Effector memory CD8-positive, alpha-beta T cell (primary cell): ENCODE results near the gene LYPD1.

Experiments
- ATAC-seq: fragments of 150-1000 bp; cut with Tn5 transposase; replicated peaks from 2 replicates; pipeline ENCODE4 v1.10.0; 2021; ENCODE audit warnings: mild to moderate bottlenecking, moderate library complexity
- DNase-seq, 3 experiments: peaks; one replicate each; pipeline ENCODE4 v3.0.0; 2021
- H3K27ac Mint-ChIP-seq, 2 donors: one replicate each; pipeline ENCODE4 v1.8.0; 2022; ENCODE audit warnings: mild to moderate bottlenecking in 2 of 2, mixed read lengths in 2 of 2, moderate library complexity in 2 of 2
- H3K27me3 Mint-ChIP-seq, 2 donors: one replicate each; pipeline ENCODE4 v1.8.0; 2022; ENCODE audit warnings: mixed read lengths in 2 of 2
- H3K36me3 Mint-ChIP-seq: one replicate; pipeline ENCODE4 v1.8.0; 2022; ENCODE audit warnings: mild to moderate bottlenecking, moderate library complexity, mixed read lengths; ENCODE audit not compliant: insufficient read depth
- H3K4me1 Mint-ChIP-seq, 2 donors: one replicate each; pipeline ENCODE4 v1.8.0; 2022; ENCODE audit warnings: low read depth in 2 of 2, mixed read lengths in 2 of 2
- H3K4me3 Mint-ChIP-seq, 2 donors: one replicate each; pipeline ENCODE4 v1.8.0; 2022; ENCODE audit warnings: mild to moderate bottlenecking in 2 of 2, mixed read lengths in 2 of 2, moderate library complexity in 2 of 2
- H3K9me3 Mint-ChIP-seq, 2 donors: one replicate each; pipeline ENCODE4 v1.8.0; 2022; ENCODE audit warnings: mixed read lengths in 2 of 2

The LYPD1 gene

DNA sequence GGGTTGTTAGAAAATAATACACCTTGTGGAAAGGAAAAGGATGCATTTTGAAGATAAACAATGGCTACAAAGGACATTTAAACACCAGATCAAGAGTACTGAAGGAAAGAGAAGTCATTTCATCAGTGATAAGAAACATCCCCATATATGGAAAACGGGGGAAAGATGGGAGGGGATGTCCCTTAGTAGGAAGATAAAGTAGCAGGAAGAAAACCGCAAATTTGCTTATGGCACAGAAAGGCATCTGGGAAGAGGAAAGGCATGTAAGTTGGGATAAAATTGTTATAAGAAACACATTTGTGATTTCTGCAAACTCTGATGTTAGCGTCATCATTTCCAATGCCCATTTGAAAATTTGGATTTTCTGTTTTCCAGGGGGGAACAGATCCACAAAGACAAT, 10.5 kb upstream of the LYPD1 start:
- ATAC-seq = no peak

DNA sequence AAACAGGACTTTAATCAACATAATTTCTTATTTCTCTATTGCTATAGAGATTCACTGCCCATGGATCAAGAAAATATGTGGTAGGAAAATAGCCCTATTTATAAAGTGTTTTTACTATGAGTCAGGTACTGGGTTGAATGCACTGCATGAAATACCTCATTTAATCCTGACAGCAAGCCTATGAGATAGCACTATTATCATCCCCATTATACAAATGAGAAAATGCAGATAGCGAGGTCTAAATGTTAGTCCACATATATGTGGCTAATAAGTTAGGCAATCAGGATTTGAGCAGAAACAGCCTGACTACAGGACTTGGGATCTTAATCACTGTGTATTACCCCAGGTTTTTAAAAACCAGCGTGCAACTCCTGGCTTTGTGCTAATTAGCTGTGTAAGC, 8.5 kb upstream of the LYPD1 start:
- Mint-ChIP-seq H3K4me1 (no peaks in the 10 kb centered on the region), H3K36me3 (no peaks in the 10 kb centered on the region), H3K27me3 (peaks cover 0 to 6% of the 10 kb centered on the region in 2 donors), H3K4me3 (no peak overlapping the region), H3K9me3 (peaks cover 0 to 10% of the 10 kb centered on the region in 2 donors), H3K27ac (no peak overlapping the region)
- no peak for DNase-seq
- ATAC-seq = no peak

More for the DNA sequence above, 10.5 kb upstream of the LYPD1 start:
- H3K36me3 Mint-ChIP-seq = no peaks in the 10 kb centered on the region
- H3K27me3 Mint-ChIP-seq = no peaks in the 10 kb centered on the region
- no peak for DNase-seq
- H3K4me3 Mint-ChIP-seq = no peak overlapping the region
- H3K4me1 Mint-ChIP-seq = no peaks in the 10 kb centered on the region
- H3K9me3 Mint-ChIP-seq = peaks cover 2 to 7% of the 10 kb centered on the region in 2 donors
- H3K27ac Mint-ChIP-seq = no peak overlapping the region

GRCh38 chr2:132677661-132678060, 7.7 kb upstream of the LYPD1 start:
- H3K27me3 Mint-ChIP-seq = peaks cover 0 to 6% of the 10 kb centered on the region in 2 donors
- H3K36me3 Mint-ChIP-seq = no peaks in the 10 kb centered on the region
- ATAC-seq (no peak), DNase-seq (no peak)
- no peak overlapping the region for H3K27ac Mint-ChIP-seq
- H3K4me3 Mint-ChIP-seq = no peak overlapping the region
- no peaks in the 10 kb centered on the region for H3K4me1 Mint-ChIP-seq
- H3K9me3 Mint-ChIP-seq = peaks cover 0 to 9% of the 10 kb centered on the region in 2 donors

- no peaks in the 10 kb centered on the region for H3K4me1 Mint-ChIP-seq
- H3K27ac Mint-ChIP-seq = no peak overlapping the region
- peaks cover 0 to 9% of the 10 kb centered on the region in 2 donors for H3K9me3 Mint-ChIP-seq
- peaks cover 0 to 6% of the 10 kb centered on the region in 2 donors for H3K27me3 Mint-ChIP-seq
- ATAC-seq (no peak), DNase-seq (no peak)
- H3K4me3 Mint-ChIP-seq = no peak overlapping the region
- H3K36me3 Mint-ChIP-seq = no peaks in the 10 kb centered on the region
These were observed 7.0 kb upstream of the LYPD1 start for GRCh38 chr2:132676999-132677398.

DNA sequence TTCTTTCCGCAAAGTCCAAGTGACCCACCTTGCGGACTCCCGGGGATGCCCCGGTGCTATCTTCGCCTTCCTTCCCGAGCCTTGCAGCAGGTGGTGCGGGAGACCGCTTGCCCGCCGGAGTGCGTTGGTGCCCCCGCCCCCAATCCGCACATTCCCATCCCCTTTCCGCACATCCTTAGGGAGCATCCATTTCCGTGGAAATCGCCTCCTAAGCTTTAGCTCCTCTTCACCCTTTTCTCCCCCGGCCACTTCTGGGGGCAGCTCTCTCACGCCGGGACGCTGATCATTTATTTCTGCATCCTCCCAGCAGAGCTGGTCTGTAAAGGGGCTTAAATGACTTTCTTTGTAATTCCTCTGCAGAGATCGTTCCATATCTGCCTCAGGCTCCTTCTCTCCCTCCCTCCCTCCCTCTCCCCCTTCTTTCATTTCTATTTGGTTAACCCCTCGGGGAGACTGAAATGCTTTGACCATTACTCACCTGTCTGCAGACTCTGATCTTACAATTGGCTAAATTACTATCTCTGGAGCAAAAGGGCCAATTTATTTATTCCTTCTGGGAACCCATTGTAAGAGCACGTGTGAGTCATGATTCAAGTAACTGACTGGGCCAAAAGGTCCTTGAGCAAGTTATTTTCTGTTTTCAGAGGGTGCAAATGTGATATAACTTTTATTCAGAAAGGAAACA, 1.3 kb upstream of the LYPD1 start:
- DNase-seq = no peak
- H3K4me3 Mint-ChIP-seq = peak overlapping the region in 1 of 2 donors; percentile 55

GRCh38 chr2:132670496-132671150, 618 bp upstream of the LYPD1 start:
- Mint-ChIP-seq H3K36me3 (no peaks in the 10 kb centered on the region), H3K27me3 (peaks cover 16 to 27% of the 10 kb centered on the region in 2 donors), H3K27ac (no peak overlapping the region), H3K4me3 (peak overlapping the region in 1 of 2 donors; percentile 55), H3K9me3 (peaks cover 3 to 7% of the 10 kb centered on the region in 2 donors), H3K4me1 (no peaks in the 10 kb centered on the region)
- DNase-seq (no peak), ATAC-seq (no peak)

More for the DNA sequence above, 1.3 kb upstream of the LYPD1 start:
- peaks cover 3 to 7% of the 10 kb centered on the region in 2 donors for H3K9me3 Mint-ChIP-seq
- H3K36me3 Mint-ChIP-seq = no peaks in the 10 kb centered on the region
- peaks cover 16 to 27% of the 10 kb centered on the region in 2 donors for H3K27me3 Mint-ChIP-seq
- H3K27ac Mint-ChIP-seq = no peak overlapping the region
- no peak for ATAC-seq
- no peaks in the 10 kb centered on the region for H3K4me1 Mint-ChIP-seq

GRCh38 chr2:132668987-132669907, 758 bp downstream of the LYPD1 start:
- Mint-ChIP-seq H3K4me1 (no peaks in the 10 kb centered on the region), H3K27me3 (peaks cover 16 to 21% of the 10 kb centered on the region in 2 donors)
- no peak for DNase-seq

DNA sequence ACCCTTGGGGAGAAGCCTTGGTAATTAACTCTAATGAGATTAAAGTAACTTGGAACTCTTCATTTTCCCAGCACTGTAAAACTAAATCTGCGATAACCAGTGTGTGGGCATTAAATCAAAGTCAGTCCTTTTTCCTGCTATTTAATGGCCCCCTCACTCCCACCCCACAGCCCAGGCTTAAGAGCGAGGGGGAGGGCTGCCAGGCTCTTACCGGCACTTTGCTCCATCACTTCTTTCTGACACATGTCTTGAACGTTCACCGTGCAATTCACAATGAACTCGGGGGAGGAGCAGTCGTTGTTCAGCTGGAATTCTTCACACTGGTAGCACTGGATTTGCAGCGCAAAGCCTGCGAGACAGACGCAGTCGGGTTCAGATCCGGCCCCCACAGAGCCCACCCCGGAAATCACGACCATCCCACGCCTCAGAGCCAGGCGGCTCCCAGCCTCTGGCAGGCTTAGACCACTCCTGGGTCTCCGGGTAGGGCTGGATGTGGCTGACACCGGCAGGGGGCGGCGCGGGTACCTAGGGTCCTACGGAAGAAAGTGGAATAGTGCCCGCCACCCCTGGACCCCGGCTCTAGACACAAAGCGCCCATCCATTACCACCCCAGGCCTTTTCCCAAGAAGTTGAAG, 1.7 kb downstream of the LYPD1 start:
- Mint-ChIP-seq H3K4me3 (no peak overlapping the region), H3K36me3 (no peaks in the 10 kb centered on the region), H3K4me1 (no peaks in the 10 kb centered on the region), H3K9me3 (peaks cover 0 to 7% of the 10 kb centered on the region in 2 donors), H3K27ac (no peak overlapping the region), H3K27me3 (peaks cover 16 to 21% of the 10 kb centered on the region in 2 donors)
- DNase-seq = no peak
- no peak for ATAC-seq

More at GRCh38 chr2:132668987-132669907, 758 bp downstream of the LYPD1 start:
- H3K27ac Mint-ChIP-seq = no peak overlapping the region
- peaks cover 0 to 7% of the 10 kb centered on the region in 2 donors for H3K9me3 Mint-ChIP-seq
- no peak overlapping the region for H3K4me3 Mint-ChIP-seq
- no peak for ATAC-seq
- H3K36me3 Mint-ChIP-seq = no peaks in the 10 kb centered on the region

GRCh38 chr2:132667706-132668105, 2.3 kb downstream of the LYPD1 start:
- DNase-seq (no peak), ATAC-seq (no peak)
- H3K9me3 Mint-ChIP-seq = peaks cover 0 to 7% of the 10 kb centered on the region in 2 donors
- H3K4me3 Mint-ChIP-seq = no peak overlapping the region
- H3K27ac Mint-ChIP-seq = no peak overlapping the region
- H3K4me1 Mint-ChIP-seq = no peaks in the 10 kb centered on the region
- no peaks in the 10 kb centered on the region for H3K36me3 Mint-ChIP-seq
- H3K27me3 Mint-ChIP-seq = peaks cover 16 to 21% of the 10 kb centered on the region in 2 donors

DNA sequence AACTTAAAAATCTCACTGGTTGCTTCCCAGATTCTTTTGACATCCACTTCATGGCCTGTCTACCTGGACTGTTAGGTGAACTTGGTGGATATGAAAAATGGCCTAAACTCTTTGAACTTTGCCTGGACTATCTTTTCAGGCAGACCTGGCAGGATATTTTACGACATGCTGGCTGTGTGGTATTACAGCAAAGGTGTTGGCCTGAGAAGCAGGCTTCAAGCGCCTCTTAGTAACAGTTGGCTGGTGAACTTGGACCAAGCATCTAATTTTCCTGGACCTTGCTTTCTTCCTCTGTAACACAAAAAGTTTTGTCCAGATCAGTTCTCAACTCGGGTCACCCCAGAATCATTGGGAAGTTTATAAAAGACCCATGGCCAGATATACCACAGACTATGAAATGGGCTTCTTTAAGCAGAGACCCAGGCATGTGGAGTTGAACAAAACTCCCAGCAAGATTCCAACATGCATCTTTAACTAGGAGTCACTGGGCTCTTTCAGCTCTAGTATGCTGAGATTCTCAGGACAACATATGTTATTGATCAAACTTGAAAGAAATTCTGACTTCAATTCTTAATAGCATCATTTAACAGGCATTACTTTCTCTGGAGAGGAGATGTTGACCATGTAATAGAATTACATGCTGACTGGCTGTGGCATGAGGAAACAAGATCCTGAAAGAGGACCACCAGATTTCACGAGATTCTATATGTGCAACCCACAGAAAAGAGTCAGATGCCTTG, 4.4 kb downstream of the LYPD1 start:
- Mint-ChIP-seq H3K4me1 (no peaks in the 10 kb centered on the region), H3K4me3 (no peak overlapping the region), H3K27me3 (peaks cover 9 to 11% of the 10 kb centered on the region in 2 donors), H3K9me3 (no peaks in the 10 kb centered on the region), H3K27ac (no peak overlapping the region), H3K36me3 (no peaks in the 10 kb centered on the region)
- DNase-seq = no peak
- no peak for ATAC-seq

DNA sequence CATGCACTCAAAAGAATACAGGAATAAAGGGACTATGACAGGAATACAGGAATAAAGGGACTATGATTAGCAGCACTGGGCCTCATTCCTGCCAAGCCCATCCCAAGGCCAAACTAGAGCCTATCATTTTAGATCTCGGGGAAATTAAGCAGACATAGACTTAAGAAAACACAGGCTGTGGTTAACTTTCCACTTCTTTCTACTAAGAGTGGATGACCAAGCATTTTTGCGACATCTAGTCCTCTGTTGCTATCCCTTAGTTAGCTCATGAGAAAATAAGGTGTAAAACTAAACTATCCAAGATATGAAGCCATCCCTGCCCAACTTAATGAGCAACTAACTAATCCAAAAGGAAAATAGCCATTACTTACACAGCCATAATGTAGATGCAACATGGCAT, 5.9 kb downstream of the LYPD1 start:
- ATAC-seq = no peak
- no peaks in the 10 kb centered on the region for H3K4me1 Mint-ChIP-seq
- H3K27ac Mint-ChIP-seq = no peak overlapping the region
- H3K36me3 Mint-ChIP-seq = no peaks in the 10 kb centered on the region
- no peak overlapping the region for H3K4me3 Mint-ChIP-seq
- no peak for DNase-seq
- peaks cover 9% of the 10 kb centered on the region in 2 donors for H3K27me3 Mint-ChIP-seq
- peaks cover 0 to 2% of the 10 kb centered on the region in 2 donors for H3K9me3 Mint-ChIP-seq

GRCh38 chr2:132662732-132663131, 7.3 kb downstream of the LYPD1 start:
- H3K4me1 Mint-ChIP-seq = no peaks in the 10 kb centered on the region
- no peak overlapping the region for H3K27ac Mint-ChIP-seq
- no peaks in the 10 kb centered on the region for H3K27me3 Mint-ChIP-seq
- DNase-seq = no peak
- ATAC-seq = no peak
- H3K9me3 Mint-ChIP-seq = peaks cover 0 to 8% of the 10 kb centered on the region in 2 donors
- H3K36me3 Mint-ChIP-seq = no peaks in the 10 kb centered on the region
- H3K4me3 Mint-ChIP-seq = no peak overlapping the region
